Nucleus accumbens (tissue), 56 donors: Measurements from ENCODE around the gene LSP1.

Source experiments
- DNase-seq, 56 donors: peaks; one replicate each; lab custom pipeline; 2025; lab: John Stamatoyannopoulos, UW

Gene LSP1

GRCh38 chr11:1824221-1825038 lies 28.5 kb upstream of the LSP1 start:
- no peak for DNase-seq

GRCh38 chr11:1825039-1825740 lies 27.7 kb upstream of the LSP1 start:
- DNase-seq = no peak

GRCh38 chr11:1825785-1826451 lies 27.0 kb upstream of the LSP1 start:
- no peak for DNase-seq

- DNase-seq = no peak
These were observed 26.3 kb upstream of the LSP1 start for GRCh38 chr11:1826552-1827094.

GRCh38 chr11:1827095-1827813 lies 25.6 kb upstream of the LSP1 start:
- peak in 34 of 56 donors; percentile 9 to 74 (median 43) for DNase-seq

- DNase-seq = no peak
These were observed 25.0 kb upstream of the LSP1 start for GRCh38 chr11:1827931-1828330.

GRCh38 chr11:1828542-1828941 lies 24.3 kb upstream of the LSP1 start:
- DNase-seq = no peak

GRCh38 chr11:1829039-1829820 lies 23.7 kb upstream of the LSP1 start:
- no peak for DNase-seq

GRCh38 chr11:1830004-1830321 lies 22.9 kb upstream of the LSP1 start:
- DNase-seq = no peak

GRCh38 chr11:1830322-1831223 lies 22.3 kb upstream of the LSP1 start:
- no peak for DNase-seq

GRCh38 chr11:1831338-1832210 lies 21.3 kb upstream of the LSP1 start:
- DNase-seq = no peak

GRCh38 chr11:1832211-1832919 lies 20.5 kb upstream of the LSP1 start:
- DNase-seq = peak in 38 of 56 donors; percentile 12 to 74 (median 42)

- no peak for DNase-seq
These were observed 20.0 kb upstream of the LSP1 start for GRCh38 chr11:1832920-1833295.

- DNase-seq = no peak
These were observed 18.7 kb upstream of the LSP1 start for GRCh38 chr11:1834062-1834610.

- no peak for DNase-seq
These were observed 17.9 kb upstream of the LSP1 start, which contains the start of gene SYT8 for GRCh38 chr11:1834779-1835670. SYT8 (plus strand) TSS chr11:1834990; CDS start chr11:1835106, 116 bp downstream.

GRCh38 chr11:1835671-1836010 lies 17.2 kb upstream of the LSP1 start:
- DNase-seq = no peak
